Activated T-cell treated with anti-CD3 and anti-CD28 coated beads for 1 hour (primary cell): ENCODE results near the gene UTY.
"Not testable (repeated sequence)": the region's sequence is repeated elsewhere in the genome, so short reads cannot be mapped to it uniquely, and the experiment has no call there.

Source experiments
- DNase-seq: peaks from one replicate; pipeline ENCODE4 v3.0.0-alpha.2; 2020; ENCODE audit warnings: low read depth

The UTY gene

DNA sequence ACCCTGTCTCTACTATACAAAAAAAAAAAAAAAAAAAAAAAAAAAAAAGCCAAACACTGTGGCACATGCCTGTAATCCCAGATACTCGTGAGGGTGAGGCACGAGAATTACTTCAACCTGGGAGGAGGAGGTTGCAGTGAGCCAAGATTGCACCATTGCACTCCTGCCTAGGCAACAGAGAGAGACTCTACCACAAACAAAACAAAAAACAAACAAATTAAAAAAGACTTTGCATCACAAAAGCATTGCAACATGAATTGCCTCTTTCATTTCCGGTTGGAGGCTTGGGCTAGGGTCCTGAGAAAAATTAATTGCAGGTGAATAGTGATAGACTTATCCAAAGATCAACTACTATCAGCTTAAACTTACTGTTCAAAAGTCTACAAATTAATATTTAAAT is 180.4 kb downstream of the UTY start:
- no peak for DNase-seq

DNA sequence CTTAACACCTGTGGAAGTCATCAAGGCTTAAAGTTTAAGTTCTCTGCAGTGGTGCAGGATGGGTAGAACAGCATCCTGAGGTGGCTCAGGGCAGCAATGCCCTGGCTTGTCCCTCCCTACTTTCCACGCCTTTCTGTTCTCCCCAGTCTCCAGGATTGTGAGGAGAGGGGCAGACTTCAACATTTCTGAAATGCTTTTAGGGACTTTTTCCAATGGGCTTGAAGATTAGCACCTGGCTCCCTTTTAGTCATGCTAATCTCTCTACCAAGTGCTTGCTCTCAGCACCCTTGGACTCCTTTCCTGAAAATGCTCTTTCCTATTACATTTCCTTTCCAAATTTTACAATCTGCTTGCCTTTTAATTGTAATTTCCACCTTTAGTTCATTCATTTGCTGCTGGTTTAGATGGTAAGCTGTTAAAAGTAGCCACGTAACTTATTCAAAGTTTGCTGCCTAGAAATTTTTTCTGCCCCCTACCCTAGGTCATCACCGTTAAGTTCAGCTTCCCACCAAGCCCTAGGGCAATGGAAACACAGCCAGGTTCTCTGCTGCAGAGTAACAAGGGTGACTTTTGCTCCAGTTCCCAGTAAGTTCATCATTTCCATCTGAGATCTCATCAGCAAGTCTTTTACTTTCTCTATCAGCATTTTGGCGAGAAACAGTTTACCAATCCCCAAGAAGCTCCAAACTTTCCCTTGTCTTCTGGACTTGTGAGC is 183.5 kb downstream of the UTY start:
- no peak for DNase-seq

DNA sequence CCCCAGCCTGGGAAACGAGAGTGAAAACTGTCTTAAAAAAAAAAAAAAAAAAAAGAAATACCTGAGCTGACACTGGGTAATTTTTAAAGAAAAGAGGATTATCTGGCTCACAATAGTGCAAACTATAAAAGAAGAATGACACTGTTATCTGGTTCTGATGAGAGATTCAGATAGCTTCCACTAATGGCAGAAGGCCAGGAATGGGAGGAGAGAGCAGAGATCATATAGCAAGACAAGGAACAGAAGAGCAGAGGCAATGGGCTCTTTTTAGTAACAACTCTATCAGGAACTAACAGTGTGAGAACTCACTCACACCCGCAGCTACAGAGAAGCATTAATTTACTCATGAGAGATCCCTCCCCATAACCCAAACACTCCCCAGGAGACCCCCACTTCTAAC is 184.8 kb downstream of the UTY start:
- no peak for DNase-seq

DNA sequence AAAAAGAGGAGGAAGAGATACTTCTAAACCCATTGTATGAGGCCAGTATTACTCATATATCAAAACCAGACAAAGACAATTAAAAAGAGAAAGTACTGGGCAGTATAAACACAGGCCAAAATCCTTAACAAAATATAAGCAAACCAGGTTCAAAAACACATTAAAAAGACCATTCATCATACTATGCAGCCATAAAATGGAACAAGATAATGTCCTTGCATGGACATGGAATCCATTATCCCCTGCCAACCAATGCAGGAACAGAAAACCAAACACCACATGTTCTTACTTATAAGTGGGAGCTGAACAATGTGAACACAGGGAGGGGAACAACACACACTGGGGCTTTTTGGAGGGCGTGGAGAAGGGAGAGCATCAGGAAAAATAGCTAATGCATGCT is 188.6 kb downstream of the UTY start:
- DNase-seq: no peak

DNA sequence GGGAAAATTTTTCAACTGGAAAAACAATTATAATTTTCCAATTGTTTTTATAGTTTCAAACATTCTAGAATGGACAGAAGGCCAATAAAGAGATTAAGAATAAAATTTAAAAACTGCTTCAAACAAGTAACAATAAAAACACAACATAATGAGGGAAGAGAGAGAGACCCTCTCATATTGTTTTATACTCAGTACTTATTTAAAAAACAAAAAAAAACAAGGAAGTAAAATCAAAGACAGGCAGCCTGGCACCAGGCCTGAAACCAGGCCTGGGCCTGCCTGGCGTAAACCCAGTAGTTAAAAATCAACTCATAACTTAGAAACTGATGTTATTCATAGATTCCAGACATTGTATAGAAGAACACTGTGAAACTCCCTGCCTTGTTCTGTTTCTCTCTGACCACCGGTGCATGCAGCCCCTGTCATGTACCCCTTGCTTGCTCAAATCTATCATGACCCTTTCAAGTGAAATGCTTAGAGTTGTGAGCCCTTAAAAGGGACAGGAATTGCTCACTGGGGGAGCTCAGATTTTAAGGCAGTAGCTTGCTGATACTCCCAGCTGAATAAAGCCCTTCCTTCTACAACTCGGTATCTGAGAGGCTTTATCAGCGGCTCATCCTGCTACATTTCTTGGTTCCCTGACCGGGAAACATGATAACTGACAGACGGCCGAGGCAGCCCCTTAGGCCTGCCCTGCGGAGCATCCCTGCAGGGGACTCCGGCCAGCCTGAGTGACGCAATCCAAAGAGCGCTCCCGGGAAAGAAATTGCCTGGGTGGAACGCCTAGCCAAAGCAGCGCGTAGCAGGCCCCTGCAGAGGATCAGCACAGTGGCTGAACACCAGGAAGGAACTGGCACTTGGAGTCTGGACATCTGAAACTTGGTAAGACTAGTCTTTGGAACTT is 197.4 kb downstream of the UTY start:
- DNase-seq: not testable (repeated sequence)

DNA sequence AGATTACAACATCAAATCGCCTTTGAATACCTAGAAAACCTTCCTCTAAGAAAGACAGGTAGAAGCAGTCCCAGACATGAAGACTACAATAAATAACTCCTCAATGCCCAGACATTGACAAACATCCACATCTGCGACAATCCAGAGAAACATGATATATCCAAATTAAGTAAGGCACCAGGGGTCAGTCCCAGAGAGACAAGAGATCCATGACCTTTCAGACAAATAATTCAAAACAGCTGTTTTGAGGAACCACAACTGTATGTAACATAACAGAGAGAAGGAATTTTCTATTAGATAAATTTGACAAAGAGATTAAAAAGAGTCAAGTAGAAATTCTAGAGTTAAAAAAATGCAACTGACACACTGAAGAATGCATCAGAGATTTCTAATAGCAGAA is 200.3 kb downstream of the UTY start:
- DNase-seq: no peak

DNA sequence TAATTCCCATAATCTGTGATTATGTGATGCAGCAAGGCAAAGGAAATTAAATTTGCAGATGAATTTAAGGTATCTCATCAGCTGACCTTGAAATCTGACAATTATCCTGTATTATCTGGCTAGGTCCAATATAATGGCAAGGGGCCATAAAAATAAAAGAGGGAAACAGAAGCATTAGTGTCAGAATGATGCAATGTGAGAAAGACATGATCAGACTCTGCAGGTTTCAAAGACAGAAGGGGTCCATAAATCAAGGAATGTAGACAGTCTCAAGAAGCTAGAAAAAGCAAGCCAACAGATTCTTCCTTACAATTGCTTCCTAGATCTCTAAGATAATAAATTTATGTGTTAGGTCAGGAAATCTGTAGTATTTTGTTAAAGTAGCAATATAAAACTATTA is 208.1 kb downstream of the UTY start:
- DNase-seq: no peak

DNA sequence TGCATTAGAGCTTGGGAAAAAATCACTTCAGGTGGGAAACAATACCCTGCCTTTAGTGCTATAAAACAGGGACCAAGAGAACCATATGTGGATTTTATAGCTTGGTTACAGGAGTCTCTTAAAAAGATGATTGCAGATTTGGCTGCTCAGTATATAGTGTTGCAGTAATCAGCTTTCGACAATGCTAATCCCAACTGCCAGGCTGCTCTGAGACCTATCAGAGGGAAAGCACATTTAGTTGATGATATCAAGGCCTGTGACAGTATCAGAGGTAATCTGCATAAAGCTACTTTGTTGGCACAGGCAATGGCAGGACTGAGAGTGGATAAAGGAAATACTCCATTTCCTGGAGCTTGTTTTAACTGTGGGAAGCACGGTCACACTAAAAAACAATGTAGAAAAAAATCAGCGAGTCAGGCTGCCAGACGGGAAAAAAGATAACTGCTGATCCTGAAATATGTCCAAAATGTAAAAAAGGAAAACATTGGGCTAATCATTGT is 225.8 kb downstream of the UTY start:
- not testable (repeated sequence) for DNase-seq

DNA sequence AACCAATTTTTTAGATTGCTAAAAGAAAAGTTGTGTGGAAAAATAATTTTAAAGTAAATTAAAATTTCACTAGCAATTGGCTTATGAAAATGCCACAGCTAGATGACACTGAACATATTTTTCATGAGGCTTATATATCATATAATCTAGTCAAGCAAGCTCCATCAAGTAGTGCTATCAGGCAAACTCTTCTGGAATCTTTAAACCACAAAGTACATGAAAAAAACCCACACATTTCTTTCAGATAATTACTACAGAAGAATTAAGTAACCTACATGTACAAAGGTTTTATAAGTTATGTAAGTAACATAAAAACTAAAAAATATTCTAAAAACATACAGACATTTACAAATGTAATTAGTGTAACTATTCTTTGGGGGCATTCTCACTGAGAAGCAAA is 229.4 kb downstream of the UTY start:
- no peak for DNase-seq

DNA sequence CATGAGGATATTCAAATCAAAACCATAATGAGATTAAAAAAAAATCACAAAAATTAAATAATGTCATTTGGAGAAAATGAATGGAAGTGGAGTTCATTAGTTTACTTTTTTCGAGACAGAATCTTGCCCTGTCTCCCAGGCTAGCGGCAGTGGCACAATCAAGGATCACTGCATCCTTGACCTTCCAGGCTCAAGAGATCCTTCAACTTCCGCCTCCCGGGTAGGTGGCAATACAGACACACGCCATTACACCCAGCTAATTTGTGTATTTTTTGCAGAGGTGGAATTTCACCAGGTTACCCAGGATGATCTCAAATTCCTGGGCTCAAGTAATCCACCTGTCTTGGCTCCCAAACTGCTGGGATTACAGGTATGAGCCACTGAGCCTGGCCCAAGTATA is 236.1 kb downstream of the UTY start:
- DNase-seq: no peak

DNA sequence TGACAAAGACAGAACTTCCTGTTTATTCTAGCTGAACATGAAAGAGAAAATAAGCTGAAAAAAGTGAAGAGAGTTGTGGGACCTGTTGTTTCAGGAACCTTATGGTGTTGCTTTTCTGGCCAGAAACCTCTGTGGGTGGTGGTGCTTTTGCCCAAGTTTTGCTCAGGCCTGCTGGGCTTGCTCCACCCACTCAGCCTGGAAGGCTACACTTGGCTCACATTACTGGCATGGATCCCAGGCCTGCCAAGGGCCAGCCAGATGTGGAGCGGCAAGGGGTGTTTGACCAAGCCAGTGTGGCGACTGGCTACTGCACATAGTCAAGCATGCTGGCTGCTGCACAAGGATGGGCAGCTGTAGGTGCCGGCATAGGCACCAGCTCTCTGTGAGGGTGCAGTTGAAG is 245.9 kb downstream of the UTY start:
- DNase-seq: no peak

DNA sequence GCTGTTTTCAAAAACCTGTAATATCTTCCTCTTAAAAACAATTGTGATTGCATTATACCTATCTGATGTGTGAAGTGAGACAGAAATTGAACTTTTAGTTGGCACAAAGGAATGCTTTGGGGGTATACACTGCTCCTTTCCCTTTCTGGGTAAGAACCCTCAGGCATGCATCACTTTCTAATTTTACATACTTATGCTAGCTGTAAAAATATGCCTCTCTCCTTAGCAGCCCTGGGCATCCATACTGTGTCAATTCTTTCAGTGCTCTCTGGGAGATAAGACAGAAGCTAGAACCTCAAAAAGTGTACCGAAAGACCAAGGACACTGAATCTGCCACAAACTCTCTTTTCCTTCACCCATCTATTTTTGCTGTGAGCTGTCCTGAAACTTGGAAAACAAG is 246.7 kb downstream of the UTY start:
- no peak for DNase-seq

DNA sequence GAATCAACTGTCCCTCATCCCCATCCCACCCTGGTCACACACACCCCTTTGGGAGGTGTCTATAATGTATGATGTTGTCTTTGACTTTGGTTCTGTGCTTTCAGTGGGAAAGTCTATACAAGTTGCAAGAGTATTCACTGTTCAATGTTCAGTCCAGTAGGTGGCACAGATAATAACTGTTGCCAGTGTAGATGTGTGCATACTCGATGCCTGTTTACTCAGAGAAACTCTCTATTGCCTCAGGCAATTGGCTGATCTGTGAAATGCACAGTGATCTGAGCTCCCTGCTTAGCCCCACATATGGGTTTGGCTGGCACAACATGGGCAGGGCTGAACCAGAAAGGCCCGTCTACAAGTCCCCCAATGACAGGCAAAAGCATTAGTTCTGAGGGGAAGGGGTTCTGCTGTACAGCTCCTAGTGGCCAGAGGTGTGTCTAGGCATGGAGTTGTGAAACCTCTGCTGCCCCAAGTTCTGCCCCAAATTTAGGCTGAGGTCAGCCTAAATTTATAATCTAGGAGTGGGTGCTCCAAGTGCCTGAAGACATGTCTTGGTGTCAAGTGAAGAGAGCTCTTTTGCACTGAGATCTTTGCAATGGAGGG is 252.4 kb downstream of the UTY start:
- no peak for DNase-seq

DNA sequence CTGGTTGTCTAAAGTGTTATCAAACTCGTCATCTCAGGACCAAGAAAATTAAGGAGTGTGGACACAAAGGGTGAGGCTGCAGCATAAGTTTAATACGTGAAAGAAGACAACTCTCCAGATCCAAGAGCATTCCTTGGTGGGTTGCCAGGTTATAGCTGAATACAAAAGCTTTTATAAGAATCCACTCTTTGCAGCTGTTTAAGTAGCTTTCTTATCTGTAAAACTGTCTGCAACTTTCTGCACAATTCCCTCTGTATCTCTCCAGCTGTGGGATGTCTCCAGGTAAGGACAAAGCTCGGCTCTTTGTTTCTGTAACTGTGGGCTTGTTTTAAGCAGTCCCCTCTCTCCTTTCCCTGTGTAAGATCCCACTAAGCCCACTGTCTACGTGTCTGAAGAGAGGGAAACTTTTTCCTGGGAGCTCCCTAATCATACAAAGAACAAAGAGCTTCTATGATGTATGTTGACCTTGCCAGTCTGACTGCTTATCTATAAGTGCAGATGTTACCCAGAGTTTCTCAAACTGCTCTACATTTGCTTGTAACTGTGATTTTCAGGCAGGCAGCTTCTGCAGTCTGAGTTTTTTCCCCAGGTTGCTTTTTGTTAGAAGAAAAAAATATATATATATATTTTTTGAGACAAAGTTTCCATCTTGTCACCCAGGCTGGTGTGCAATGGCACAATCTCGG is 268.7 kb downstream of the UTY start:
- no peak for DNase-seq

DNA sequence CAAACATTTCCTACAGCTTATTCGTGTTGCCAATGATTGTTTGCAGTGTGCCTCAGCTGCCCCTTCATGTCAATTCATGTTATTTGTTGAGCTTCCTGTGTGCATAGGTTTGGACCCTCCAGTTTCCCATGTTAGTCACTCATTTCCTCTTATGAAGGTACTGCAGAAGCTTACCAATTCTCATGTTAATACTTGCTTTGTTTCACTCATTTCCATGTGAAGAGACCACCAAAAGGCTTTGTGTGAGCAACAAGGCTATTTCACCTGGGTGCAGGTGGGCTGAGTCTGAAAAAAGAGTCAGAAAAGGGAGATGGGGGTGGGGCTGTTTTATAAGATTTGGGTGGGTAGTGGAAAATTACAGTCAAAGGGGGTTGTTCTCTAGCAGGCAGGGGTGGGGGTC is 274.6 kb downstream of the UTY start:
- no peak for DNase-seq
